Ishikawa (cell line): Measurements from ENCODE around the gene FHIP1A.

ENCODE experiments used
- CEBPB ChIP-seq: IDR thresholded peaks from 2 replicates; pipeline ENCODE4 v1.6.1; 2012
- EGR1 ChIP-seq: IDR thresholded peaks from 2 replicates; pipeline ENCODE4 v1.6.1; 2012
- EP300 ChIP-seq: IDR thresholded peaks from 2 replicates; pipeline ENCODE4 v1.6.1; 2012; ENCODE audit warnings: borderline replicate concordance
- NFIC ChIP-seq: IDR thresholded peaks from 2 replicates; pipeline ENCODE4 v1.6.1; 2012
- RAD21 ChIP-seq: IDR thresholded peaks from 2 replicates; pipeline ENCODE4 v1.6.1; 2012; ENCODE audit warnings: low read depth
- TAF1 ChIP-seq: IDR thresholded peaks from 2 replicates; pipeline ENCODE4 v1.6.1; 2012; ENCODE audit warnings: low read depth, mild to moderate bottlenecking
- TCF12 ChIP-seq: IDR thresholded peaks from 2 replicates; pipeline ENCODE4 v1.6.1; 2012; ENCODE audit warnings: low read depth
- TEAD4 ChIP-seq: IDR thresholded peaks from 2 replicates; pipeline ENCODE4 v1.6.1; 2012
- YY1 ChIP-seq: IDR thresholded peaks from 2 replicates; pipeline ENCODE4 v1.6.1; 2012; ENCODE audit warnings: low read depth
- ZBTB7A ChIP-seq: IDR thresholded peaks from 2 replicates; pipeline ENCODE4 v1.6.1; 2012; ENCODE audit warnings: low read depth
- TF ChIP-seq, protein P1 (sequence below): IDR thresholded peaks from 2 replicates; pipeline ENCODE4 v1.6.1; 2012; ENCODE audit warnings: low read depth, mild to moderate bottlenecking
- TF ChIP-seq, protein P2 (sequence below): IDR thresholded peaks from 2 replicates; pipeline ENCODE4 v1.6.1; 2012

- TF ChIP-seq CEBPB (no peak), NFIC (no peak), TEAD4 (no peak), RAD21 (no peak), TAF1 (no peak), YY1 (no peak), EP300 (no peak), EGR1 (no peak), ZBTB7A (no peak), TCF12 (no peak)
- TF ChIP-seq, protein P1, sequence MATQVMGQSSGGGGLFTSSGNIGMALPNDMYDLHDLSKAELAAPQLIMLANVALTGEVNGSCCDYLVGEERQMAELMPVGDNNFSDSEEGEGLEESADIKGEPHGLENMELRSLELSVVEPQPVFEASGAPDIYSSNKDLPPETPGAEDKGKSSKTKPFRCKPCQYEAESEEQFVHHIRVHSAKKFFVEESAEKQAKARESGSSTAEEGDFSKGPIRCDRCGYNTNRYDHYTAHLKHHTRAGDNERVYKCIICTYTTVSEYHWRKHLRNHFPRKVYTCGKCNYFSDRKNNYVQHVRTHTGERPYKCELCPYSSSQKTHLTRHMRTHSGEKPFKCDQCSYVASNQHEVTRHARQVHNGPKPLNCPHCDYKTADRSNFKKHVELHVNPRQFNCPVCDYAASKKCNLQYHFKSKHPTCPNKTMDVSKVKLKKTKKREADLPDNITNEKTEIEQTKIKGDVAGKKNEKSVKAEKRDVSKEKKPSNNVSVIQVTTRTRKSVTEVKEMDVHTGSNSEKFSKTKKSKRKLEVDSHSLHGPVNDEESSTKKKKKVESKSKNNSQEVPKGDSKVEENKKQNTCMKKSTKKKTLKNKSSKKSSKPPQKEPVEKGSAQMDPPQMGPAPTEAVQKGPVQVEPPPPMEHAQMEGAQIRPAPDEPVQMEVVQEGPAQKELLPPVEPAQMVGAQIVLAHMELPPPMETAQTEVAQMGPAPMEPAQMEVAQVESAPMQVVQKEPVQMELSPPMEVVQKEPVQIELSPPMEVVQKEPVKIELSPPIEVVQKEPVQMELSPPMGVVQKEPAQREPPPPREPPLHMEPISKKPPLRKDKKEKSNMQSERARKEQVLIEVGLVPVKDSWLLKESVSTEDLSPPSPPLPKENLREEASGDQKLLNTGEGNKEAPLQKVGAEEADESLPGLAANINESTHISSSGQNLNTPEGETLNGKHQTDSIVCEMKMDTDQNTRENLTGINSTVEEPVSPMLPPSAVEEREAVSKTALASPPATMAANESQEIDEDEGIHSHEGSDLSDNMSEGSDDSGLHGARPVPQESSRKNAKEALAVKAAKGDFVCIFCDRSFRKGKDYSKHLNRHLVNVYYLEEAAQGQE, result no peak
- TF ChIP-seq, protein P2, sequence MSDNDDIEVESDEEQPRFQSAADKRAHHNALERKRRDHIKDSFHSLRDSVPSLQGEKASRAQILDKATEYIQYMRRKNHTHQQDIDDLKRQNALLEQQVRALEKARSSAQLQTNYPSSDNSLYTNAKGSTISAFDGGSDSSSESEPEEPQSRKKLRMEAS, result no peak
Observed at GRCh38 chr4:151432654-151433053, 23.7 kb downstream of the FHIP1A start.
